ENCODE data around the gene SHKBP1.

Gene SHKBP1

GRCh38 chr19:40614622-40615411 is 38.1 kb downstream of the SHKBP1 start:
- no peak for DNase-seq (ENCODE audit: insufficient read length, low spot score)
- no peak for TF ChIP-seq CTCF (IDR thresholded peaks at IDR 0.05; ENCODE audit: insufficient read depth, missing control alignments)
- no peak for FAIRE-seq

DNA sequence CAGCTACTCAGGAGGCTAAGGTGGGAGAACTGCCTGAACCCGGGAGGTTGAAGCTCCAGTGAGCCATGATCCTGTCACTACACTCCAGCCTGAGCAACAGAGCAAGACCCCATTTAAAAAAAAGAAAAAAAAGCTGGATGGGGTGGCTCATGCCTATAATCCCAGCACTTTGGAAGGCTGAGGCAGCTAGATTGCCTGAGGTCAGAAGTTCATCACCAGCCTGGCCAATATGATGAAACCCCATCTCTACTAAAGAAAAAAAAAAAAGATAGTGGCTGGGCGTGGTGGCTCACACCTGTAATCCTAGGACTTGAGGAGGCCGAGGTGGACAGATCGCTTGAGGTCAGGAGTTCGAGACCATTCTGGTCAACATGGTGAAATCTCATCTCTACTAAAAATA is 39.5 kb downstream of the SHKBP1 start:
- DNase-seq (ENCODE audit: insufficient read length, low spot score) (no peak), FAIRE-seq (no peak)
- no peak for TF ChIP-seq CTCF (IDR thresholded peaks at IDR 0.05; ENCODE audit: insufficient read depth, missing control alignments)

GRCh38 chr19:40616941-40617340 is 40.3 kb downstream of the SHKBP1 start:
- TF ChIP-seq CTCF (IDR thresholded peaks at IDR 0.05; ENCODE audit: insufficient read depth, missing control alignments): no peak
- DNase-seq (ENCODE audit: insufficient read length, low spot score): no peak
- FAIRE-seq: no peak

DNA sequence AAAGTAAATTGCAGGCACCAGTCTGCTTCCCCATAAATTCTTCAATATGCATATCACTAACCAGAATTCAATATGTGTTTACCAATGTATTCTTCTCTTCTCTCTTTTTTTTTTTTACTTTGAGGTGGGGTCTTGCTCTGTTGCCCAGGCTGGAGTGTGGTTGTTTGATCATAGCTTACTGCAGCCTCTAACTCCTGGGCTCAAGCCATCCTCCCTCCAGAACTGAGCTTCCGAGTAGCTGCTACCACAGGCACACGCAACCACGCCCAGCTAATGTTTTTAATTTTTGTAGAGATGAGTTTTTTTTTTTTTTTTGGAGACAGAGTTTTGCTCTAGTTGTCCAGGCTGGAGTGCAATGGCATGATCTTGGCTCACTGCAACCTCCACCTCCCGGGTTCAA is 41.3 kb downstream of the SHKBP1 start:
- TF ChIP-seq CTCF (IDR thresholded peaks at IDR 0.05; ENCODE audit: insufficient read depth, missing control alignments): no peak
- FAIRE-seq (no peak), DNase-seq (ENCODE audit: insufficient read length, low spot score) (no peak)

- DNase-seq (ENCODE audit: insufficient read length, low spot score) (no peak), FAIRE-seq (no peak)
Observed at GRCh38 chr19:40619333-40620160, 42.9 kb downstream of the SHKBP1 start.

DNA sequence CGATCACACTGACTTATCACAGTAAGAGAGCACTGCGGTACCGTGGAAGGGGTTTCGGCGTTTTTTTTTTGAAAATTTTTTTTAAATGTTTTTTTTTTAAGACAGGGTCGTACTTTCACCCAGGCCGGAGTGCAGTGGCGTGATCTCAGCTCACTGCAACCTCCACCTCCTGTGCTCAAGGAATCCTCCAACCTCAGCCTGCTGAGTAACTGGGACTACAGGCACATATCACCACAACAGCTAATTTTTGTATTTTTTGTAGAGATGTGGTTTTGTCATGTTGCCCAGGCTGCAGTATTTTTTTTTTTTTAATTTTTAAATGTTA is 43.5 kb downstream of the SHKBP1 start:
- no peak for TF ChIP-seq CTCF (IDR thresholded peaks at IDR 0.05; ENCODE audit: insufficient read depth, missing control alignments)
- FAIRE-seq: no peak
- DNase-seq (ENCODE audit: insufficient read length, low spot score): no peak

More at GRCh38 chr19:40619333-40620160, 42.9 kb downstream of the SHKBP1 start:
- no peak for TF ChIP-seq CTCF (IDR thresholded peaks at IDR 0.05; ENCODE audit: insufficient read depth, missing control alignments)

GRCh38 chr19:40621283-40621682 is 44.6 kb downstream of the SHKBP1 start:
- no peak for DNase-seq (ENCODE audit: insufficient read length, low spot score)
- no peak for FAIRE-seq
- no peak for TF ChIP-seq CTCF (IDR thresholded peaks at IDR 0.05; ENCODE audit: insufficient read depth, missing control alignments)

All from D721Med (cell line).